CD4-positive, alpha-beta T cell treated with Interleukin-12 subunit alpha and Interleukin-12 subunit beta, for 1 hour (primary cell): ENCODE data around the gene RER1.

Experiments used
- DNase-seq: peaks from one replicate; pipeline ENCODE4 v3.0.0-alpha.2; 2020

Gene RER1

GRCh38 chr1:2376261-2376741 lies 15.3 kb upstream of the RER1 start:
- DNase-seq, result no peak

- DNase-seq, result no peak
These were observed 14.5 kb upstream of the RER1 start for GRCh38 chr1:2376931-2377672.

- no peak for DNase-seq
These were observed 13.7 kb upstream of the RER1 start for GRCh38 chr1:2377751-2378440.

GRCh38 chr1:2378441-2378851 lies 13.2 kb upstream of the RER1 start:
- DNase-seq, result no peak

- DNase-seq, result no peak
These were observed 12.5 kb upstream of the RER1 start for GRCh38 chr1:2378956-2379732.

GRCh38 chr1:2379733-2380404 lies 11.8 kb upstream of the RER1 start:
- DNase-seq, result no peak

- DNase-seq, result no peak
These were observed 10.6 kb upstream of the RER1 start for GRCh38 chr1:2380816-2381591.

GRCh38 chr1:2381741-2382620 lies 9.7 kb upstream of the RER1 start:
- peak; percentile 79 for DNase-seq

- DNase-seq, result peak; percentile 16
These were observed 8.8 kb upstream of the RER1 start for GRCh38 chr1:2382621-2383361.

- no peak for DNase-seq
These were observed 8.1 kb upstream of the RER1 start for GRCh38 chr1:2383576-2383975.

GRCh38 chr1:2384130-2384860 lies 7.3 kb upstream of the RER1 start:
- no peak for DNase-seq

- DNase-seq, result no peak
These were observed 6.6 kb upstream of the RER1 start for GRCh38 chr1:2384941-2385481.

GRCh38 chr1:2385606-2386280 lies 5.9 kb upstream of the RER1 start:
- DNase-seq, result no peak

- DNase-seq, result no peak
These were observed 4.7 kb upstream of the RER1 start for GRCh38 chr1:2386636-2387611.

GRCh38 chr1:2388004-2388913 lies 3.4 kb upstream of the RER1 start:
- no peak for DNase-seq

- no peak for DNase-seq
These were observed 2.0 kb upstream of the RER1 start for GRCh38 chr1:2389644-2390043.
